Pancreas (tissue), 10 donors: ENCODE results near the gene MYO3A. TPM values are rescaled to one million over a fixed set of nuclear protein-coding genes. Genes with fewer than 3 reads are reported as not detected.

Source experiments
- ATAC-seq, 4 donors: fragments of 200-7000 bp; cut with Tn5 transposase; one replicate each; pipeline versions ENCODE4 v1.8.0 to v1.9.1; 2020; ENCODE audit warnings: mild to moderate bottlenecking in 4 of 4, moderate library complexity in 4 of 4
- DNase-seq, 6 donors: peaks; one replicate each; pipeline ENCODE4 v3.0.0-alpha.2; 2020
- FAIRE-seq: peaks from 2 replicates; lab custom pipeline; 2012; peaks lifted over from hg19 to GRCh38; lab: Jason Lieb, UNC
- H3K27ac ChIP-seq, 4 donors: fragments of 200-600 bp; sonication (generic); 1 replicate in 3 of 4; 2 replicates in 1 of 4; pipeline versions ENCODE4 v1.5.0 to v1.8.0; 2020
- H3K27me3 ChIP-seq, 4 donors: fragments of 200-600 bp; one replicate each; pipeline ENCODE4 v1.8.0; 2021
- H3K36me3 ChIP-seq, 3 donors: fragments of 200-600 bp; sonication (generic) in 1 of 3; one replicate each; pipeline versions ENCODE4 v1.5.0 to v1.8.0; 2020 to 2021
- H3K4me1 ChIP-seq, 3 donors: fragments of 200-600 bp; one replicate each; pipeline ENCODE4 v1.8.0; 2021
- H3K4me3 ChIP-seq, 4 donors: fragments of 200-600 bp; sonication (generic) in 2 of 4; one replicate each; pipeline versions ENCODE4 v1.5.0 to v1.8.0; 2020 to 2021
- H3K9me3 ChIP-seq, 4 donors: fragments of 200-600 bp; one replicate each; pipeline ENCODE4 v1.8.0; 2021
- WGBS, 2 donors: extraction: QIAGEN DNeasy Blood & Tissue Kit; methylation state at CpG; one replicate each; pipeline ENCODE4 v1.1.7; 2013; 5-methylcytosine and 5-hydroxymethylcytosine counted together
- intact Hi-C, 3 donors: fragments of 100-400 bp; cut with DNase I; formaldehyde crosslinking; loops; one replicate each; pipeline versions ENCODE4 v1.11.1 to v1.14.2; 2022
- polyA plus RNA-seq, 2 donors: library from polyadenylated mRNA; stranded (reverse); fragments of 200-250 nt; gene quantifications; one replicate each; pipeline ENCODE4 v1.2.3, GENCODE V29; 2013
- total RNA-seq, 6 donors: library from RNA; stranded (reverse); fragmentation: NEBNext Ultra II Directional in 4 of 6; extraction: Animal tissue kit (Norgen Biotek cat#: 25700) in 4 of 6; gene quantifications; one replicate each; pipeline versions ENCODE4 v1.2.1 to v1.2.4, GENCODE V29; 2021 to 2023
- TF ChIP-seq, protein P1 (sequence below), 4 donors: fragments of 200-600 bp; sonication (generic) in 3 of 4; IDR thresholded peaks; one replicate each; pipeline versions ENCODE4 v1.5.0 to v1.8.0; 2021; ENCODE audit warnings: antibody characterized with exemption in 4 of 4
- donor health status: healthy with polysubstance abuse.
- donor health status: DM: no; HTN: no; CAD: no; lungs with moderate emphysema.
- donor health status: DM: no; HTN: no; CAD: no.
- donor health status: control.
- donor health status: control.
- donor health status: Bipolar disorder and iron deficiency.
- donor health status: DM: yes; HTN: yes; CAD: no.
- donor health status: DM: no; HTN: no; CAD: no.
- donor health status: DM: no; HTN: no; CAD: no.
- donor health status: DM: yes; HTN: yes; CAD: no.

The MYO3A gene
- total and polyA plus RNA-seq, 8 donors, result 0.85 to 14.3 (median 1.9) TPM

DNA sequence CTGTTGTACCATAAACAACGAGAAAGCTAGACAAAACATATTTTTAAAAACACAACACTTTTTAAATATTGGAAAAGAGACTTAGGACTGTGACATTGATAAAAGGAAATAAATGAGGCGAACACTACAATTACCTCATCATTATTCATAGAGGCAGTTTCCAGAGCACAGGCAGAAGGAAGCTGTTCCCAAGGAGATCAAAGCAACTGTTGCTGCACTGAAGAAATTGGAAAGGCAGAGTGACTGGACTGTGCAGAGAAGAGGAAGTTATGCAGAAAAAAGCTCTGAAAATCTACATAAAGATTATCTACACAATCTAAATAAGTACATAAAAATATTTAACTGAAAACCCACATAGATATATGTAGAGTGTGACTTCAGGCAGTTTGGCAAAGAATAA, 32.8 kb downstream of the MYO3A start:
- H3K27ac ChIP-seq, result no peak overlapping the region
- H3K27me3 ChIP-seq, result no peaks in the 10 kb centered on the region
- no peak overlapping the region for H3K4me3 ChIP-seq
- 51 to 56% methylated on average over 2 of the region's 2 CpGs for WGBS, 2 donors
- intact Hi-C loops, result no loop called here
- FAIRE-seq (no peak), ATAC-seq (no peak), DNase-seq (no peak)
- TF ChIP-seq, protein P1, sequence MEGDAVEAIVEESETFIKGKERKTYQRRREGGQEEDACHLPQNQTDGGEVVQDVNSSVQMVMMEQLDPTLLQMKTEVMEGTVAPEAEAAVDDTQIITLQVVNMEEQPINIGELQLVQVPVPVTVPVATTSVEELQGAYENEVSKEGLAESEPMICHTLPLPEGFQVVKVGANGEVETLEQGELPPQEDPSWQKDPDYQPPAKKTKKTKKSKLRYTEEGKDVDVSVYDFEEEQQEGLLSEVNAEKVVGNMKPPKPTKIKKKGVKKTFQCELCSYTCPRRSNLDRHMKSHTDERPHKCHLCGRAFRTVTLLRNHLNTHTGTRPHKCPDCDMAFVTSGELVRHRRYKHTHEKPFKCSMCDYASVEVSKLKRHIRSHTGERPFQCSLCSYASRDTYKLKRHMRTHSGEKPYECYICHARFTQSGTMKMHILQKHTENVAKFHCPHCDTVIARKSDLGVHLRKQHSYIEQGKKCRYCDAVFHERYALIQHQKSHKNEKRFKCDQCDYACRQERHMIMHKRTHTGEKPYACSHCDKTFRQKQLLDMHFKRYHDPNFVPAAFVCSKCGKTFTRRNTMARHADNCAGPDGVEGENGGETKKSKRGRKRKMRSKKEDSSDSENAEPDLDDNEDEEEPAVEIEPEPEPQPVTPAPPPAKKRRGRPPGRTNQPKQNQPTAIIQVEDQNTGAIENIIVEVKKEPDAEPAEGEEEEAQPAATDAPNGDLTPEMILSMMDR (IDR thresholded peaks at IDR 0.05), result no peak
- H3K9me3 ChIP-seq, result no peaks in the 10 kb centered on the region
- H3K4me1 ChIP-seq, result no peaks in the 10 kb centered on the region
- no peaks in the 10 kb centered on the region for H3K36me3 ChIP-seq

DNA sequence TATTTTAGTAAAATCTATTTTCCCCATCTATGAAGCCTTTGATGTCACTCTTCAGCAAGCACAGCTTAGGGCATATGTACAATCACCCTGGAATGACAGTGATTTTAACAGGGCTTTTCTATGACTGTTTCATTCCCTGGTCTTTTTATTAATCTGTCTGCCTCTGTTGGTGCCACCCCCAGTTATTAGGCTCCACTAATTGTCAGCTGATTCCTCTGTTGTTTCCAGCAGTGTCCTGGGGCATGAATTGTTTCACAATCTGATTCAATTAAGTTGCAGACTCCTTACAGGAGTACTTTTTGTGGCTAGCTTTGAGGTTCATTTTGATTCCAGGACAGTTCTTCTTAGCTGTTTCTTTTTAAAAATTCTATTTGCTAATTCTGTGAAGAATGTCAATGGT, 38.6 kb downstream of the MYO3A start:
- H3K4me1 ChIP-seq, result no peaks in the 10 kb centered on the region
- no peak for DNase-seq
- no peak overlapping the region for H3K27ac ChIP-seq
- no peaks in the 10 kb centered on the region for H3K27me3 ChIP-seq
- no peaks in the 10 kb centered on the region for H3K9me3 ChIP-seq
- FAIRE-seq, result no peak
- ATAC-seq, result no peak
- intact Hi-C loops, result no loop called here
- TF ChIP-seq, protein P1 (IDR thresholded peaks at IDR 0.05), result no peak
- no peaks in the 10 kb centered on the region for H3K36me3 ChIP-seq
- H3K4me3 ChIP-seq, result no peak overlapping the region

DNA sequence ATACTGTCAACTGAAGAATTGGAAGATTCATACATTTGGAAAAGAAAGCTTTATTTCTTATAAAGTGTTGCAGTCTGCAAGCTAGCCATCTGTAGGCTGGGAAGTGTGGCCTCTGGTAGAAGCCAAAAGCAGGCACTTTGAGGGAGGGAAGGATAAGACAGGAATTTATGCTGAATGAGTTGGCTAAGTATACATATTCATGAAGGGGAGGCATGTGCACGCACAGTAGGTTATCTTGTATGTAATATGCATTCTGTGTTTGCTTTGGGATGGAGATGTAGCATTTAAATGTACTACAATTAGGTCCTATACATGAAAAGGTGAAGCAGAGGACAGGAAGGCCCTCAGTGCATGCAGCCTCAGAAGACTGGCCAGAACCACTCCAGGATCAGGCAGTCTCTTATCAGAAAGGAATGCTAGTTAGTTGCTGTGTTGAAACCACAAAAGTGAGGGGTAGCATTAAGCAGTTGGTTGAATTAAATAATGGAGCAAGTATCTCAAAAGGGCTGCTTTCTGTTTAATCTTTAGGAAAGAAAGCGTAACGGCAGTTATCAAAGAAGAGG, 40.9 kb downstream of the MYO3A start:
- intact Hi-C loops, result no loop called here
- ATAC-seq (no peak), DNase-seq (no peak), FAIRE-seq (no peak)
- WGBS, 2 donors, result 78 to 79% methylated on average over 3 of the region's 3 CpGs
- Histone ChIP-seq H3K4me3 (no peak overlapping the region), H3K4me1 (no peaks in the 10 kb centered on the region), H3K36me3 (no peaks in the 10 kb centered on the region), H3K27me3 (no peaks in the 10 kb centered on the region), H3K27ac (no peak overlapping the region), H3K9me3 (no peaks in the 10 kb centered on the region)
- TF ChIP-seq, protein P1 (IDR thresholded peaks at IDR 0.05), result no peak

DNA sequence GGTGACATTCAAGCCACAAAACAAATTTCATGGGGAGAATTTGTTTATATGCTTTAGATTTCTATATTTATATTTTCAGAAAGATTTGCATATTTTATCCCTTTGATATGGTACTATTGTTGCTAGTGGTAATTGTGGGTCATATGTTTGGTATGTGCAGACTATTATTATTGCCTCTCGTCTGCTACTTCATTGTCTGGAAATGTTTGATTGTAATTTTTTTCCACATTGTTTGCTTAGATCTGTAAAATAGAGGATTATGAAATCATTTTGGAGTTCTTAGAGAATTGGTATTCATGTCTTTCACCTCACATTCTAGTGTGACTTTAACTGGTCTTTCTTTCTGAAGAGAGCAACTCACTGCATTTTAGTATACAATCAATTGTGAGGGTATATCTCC, 44.7 kb downstream of the MYO3A start:
- intact Hi-C loops, result no loop called here
- WGBS, 2 donors, result 74 to 79% methylated on average over 1 of the region's 1 CpG
- Histone ChIP-seq H3K9me3 (no peaks in the 10 kb centered on the region), H3K4me3 (no peak overlapping the region), H3K27me3 (no peaks in the 10 kb centered on the region), H3K4me1 (no peaks in the 10 kb centered on the region), H3K27ac (no peak overlapping the region), H3K36me3 (no peaks in the 10 kb centered on the region)
- DNase-seq (no peak), FAIRE-seq (no peak), ATAC-seq (no peak)
- TF ChIP-seq, protein P1 (IDR thresholded peaks at IDR 0.05), result no peak

DNA sequence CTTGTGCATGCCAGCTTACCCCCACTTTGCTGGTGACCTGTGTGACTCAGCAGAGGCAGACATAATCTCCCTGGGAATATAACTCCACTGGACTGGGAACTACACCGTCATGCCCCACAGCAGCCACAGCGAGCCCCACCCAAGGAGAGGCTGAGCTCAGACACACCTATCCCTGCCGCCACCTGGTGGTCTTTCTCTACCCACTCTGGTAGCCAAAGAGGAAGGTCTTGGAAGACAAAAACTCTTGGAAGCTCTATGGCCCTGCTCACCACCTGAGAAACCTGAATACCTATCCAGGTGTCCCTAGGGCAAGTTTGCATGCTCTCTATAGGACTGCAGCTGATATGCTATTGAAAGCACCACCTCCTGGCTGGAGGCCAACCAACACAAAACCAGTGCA, 48.1 kb downstream of the MYO3A start:
- no peak for DNase-seq
- no peak for FAIRE-seq
- Histone ChIP-seq H3K9me3 (no peaks in the 10 kb centered on the region), H3K4me3 (no peak overlapping the region), H3K4me1 (no peaks in the 10 kb centered on the region), H3K27me3 (no peaks in the 10 kb centered on the region), H3K36me3 (no peaks in the 10 kb centered on the region), H3K27ac (no peak overlapping the region)
- TF ChIP-seq, protein P1 (IDR thresholded peaks at IDR 0.05), result no peak
- ATAC-seq, result no peak
- WGBS, 2 donors, result 58 to 82% methylated on average over 3 of the region's 3 CpGs
- intact Hi-C loops, result no loop called here
